NT2/D1 (cell line): ENCODE data around the gene PNKP.

Experiments
- DNase-seq: peaks from one replicate; pipeline ENCODE4 v3.0.0-alpha.2; 2011; ENCODE audit warnings: low read depth, low spot score
- H3K27me3 ChIP-seq: 2 replicates; pipeline ENCODE4 v1.6.0; 2011; ENCODE audit warnings: mild to moderate bottlenecking; ENCODE audit not compliant: insufficient read length, insufficient read depth
- H3K36me3 ChIP-seq: 2 replicates; pipeline ENCODE4 v1.6.1; 2011; ENCODE audit warnings: mild to moderate bottlenecking, low read length, mixed read lengths; ENCODE audit not compliant: insufficient read depth, insufficient read length
- H3K4me1 ChIP-seq: 2 replicates; pipeline ENCODE4 v1.5.1; 2011; ENCODE audit not compliant: insufficient read depth, insufficient read length
- H3K4me3 ChIP-seq: 2 replicates; pipeline ENCODE4 v1.5.1; 2011; ENCODE audit warnings: low read depth; ENCODE audit not compliant: insufficient read length
- H3K9ac ChIP-seq: 2 replicates; pipeline ENCODE4 v1.6.0; 2011; ENCODE audit warnings: low read depth; ENCODE audit not compliant: insufficient read length
- H3K9me3 ChIP-seq: 2 replicates; pipeline ENCODE4 v1.5.1; 2011; ENCODE audit warnings: mild to moderate bottlenecking, low read length; ENCODE audit not compliant: insufficient read depth
- SUZ12 ChIP-seq: IDR thresholded peaks from 2 replicates; pipeline ENCODE4 v1.6.1; 2011; ENCODE audit not compliant: insufficient read length, insufficient read depth; ENCODE audit errors: extremely low read depth
- YY1 ChIP-seq: IDR thresholded peaks from 2 replicates; pipeline ENCODE4 v1.6.1; 2011; ENCODE audit not compliant: insufficient read length, insufficient read depth
- ZNF274 ChIP-seq: IDR thresholded peaks from 2 replicates; pipeline ENCODE4 v1.6.1; 2011; ENCODE audit warnings: mild to moderate bottlenecking, low read depth, low read length

Gene PNKP

GRCh38 chr19:49837009-49837310 is 30.4 kb downstream of the PNKP start:
- no peak for TF ChIP-seq ZNF274
- TF ChIP-seq SUZ12: no peak
- TF ChIP-seq YY1: no peak
- Histone ChIP-seq H3K4me1 (peaks cover 4% of the 10 kb centered on the region), H3K27me3 (no peaks in the 10 kb centered on the region), H3K9me3 (no peaks in the 10 kb centered on the region), H3K36me3 (peaks cover 85% of the 10 kb centered on the region), H3K4me3 (no peak overlapping the region), H3K9ac (no peak overlapping the region)
- DNase-seq: no peak

DNA sequence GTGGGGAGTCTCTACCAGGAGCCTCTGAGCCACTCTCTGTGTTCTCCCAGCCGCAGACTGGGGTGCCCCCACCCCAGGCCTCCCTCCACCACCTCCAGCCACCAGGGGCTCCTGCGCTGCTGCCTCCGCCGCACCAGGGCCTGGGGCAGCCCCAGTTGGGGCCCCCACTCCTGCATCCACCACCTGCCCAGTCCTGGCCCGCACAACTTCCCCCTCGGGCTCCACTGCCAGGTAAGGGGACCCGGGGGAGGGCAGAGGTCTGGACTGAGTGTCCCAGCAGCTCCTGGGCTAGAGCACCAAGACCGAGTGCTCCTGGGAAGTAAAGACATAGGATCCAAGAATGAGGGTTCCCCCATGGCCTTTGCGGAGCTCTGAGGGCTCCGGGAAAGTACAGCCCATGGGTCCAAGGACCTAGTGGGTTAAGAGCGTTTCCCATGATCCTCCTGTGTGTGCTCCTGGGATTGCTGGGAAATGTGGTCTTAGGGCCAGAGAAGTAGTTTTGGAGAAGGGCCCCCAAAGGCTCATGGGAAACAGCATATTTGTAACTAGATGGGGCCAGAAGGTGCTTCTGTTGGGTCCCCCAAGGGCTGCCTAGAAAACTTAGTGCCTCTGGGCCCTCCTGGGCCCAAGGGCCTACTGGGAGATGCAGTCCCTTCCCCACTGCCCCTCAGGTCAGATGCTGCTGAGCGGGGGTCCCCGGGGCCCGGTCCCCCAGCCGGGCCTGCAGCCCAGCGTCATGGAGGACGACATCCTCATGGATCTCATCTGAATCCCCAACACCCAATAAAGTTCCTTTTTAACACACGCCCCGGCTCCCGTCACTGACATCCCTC is 31.0 kb downstream of the PNKP start:
- no peak for DNase-seq
- no peaks in the 10 kb centered on the region for H3K27me3 ChIP-seq
- no peaks in the 10 kb centered on the region for H3K9me3 ChIP-seq
- H3K9ac ChIP-seq: no peak overlapping the region
- no peak overlapping the region for H3K4me3 ChIP-seq
- H3K4me1 ChIP-seq: peaks cover 4% of the 10 kb centered on the region
- TF ChIP-seq ZNF274 (no peak), YY1 (no peak), SUZ12 (no peak)
- H3K36me3 ChIP-seq: peaks cover 87% of the 10 kb centered on the region

- peaks cover 89% of the 10 kb centered on the region for H3K36me3 ChIP-seq
- no peaks in the 10 kb centered on the region for H3K27me3 ChIP-seq
- no peaks in the 10 kb centered on the region for H3K9me3 ChIP-seq
- peaks cover 4% of the 10 kb centered on the region for H3K4me1 ChIP-seq
- TF ChIP-seq ZNF274: no peak
- no peak for TF ChIP-seq YY1
- no peak for TF ChIP-seq SUZ12
- no peak overlapping the region for H3K4me3 ChIP-seq
- no peak for DNase-seq
- no peak overlapping the region for H3K9ac ChIP-seq
Observed at GRCh38 chr19:49835562-49835961, 31.8 kb downstream of the PNKP start.

GRCh38 chr19:49833599-49833998 is 33.8 kb downstream of the PNKP start:
- no peak overlapping the region for H3K4me3 ChIP-seq
- H3K36me3 ChIP-seq: peaks cover 87% of the 10 kb centered on the region
- no peaks in the 10 kb centered on the region for H3K9me3 ChIP-seq
- TF ChIP-seq SUZ12 (no peak), YY1 (no peak), ZNF274 (no peak)
- H3K9ac ChIP-seq: no peak overlapping the region
- DNase-seq: no peak
- H3K4me1 ChIP-seq: peaks cover 4% of the 10 kb centered on the region
- H3K27me3 ChIP-seq: no peaks in the 10 kb centered on the region

DNA sequence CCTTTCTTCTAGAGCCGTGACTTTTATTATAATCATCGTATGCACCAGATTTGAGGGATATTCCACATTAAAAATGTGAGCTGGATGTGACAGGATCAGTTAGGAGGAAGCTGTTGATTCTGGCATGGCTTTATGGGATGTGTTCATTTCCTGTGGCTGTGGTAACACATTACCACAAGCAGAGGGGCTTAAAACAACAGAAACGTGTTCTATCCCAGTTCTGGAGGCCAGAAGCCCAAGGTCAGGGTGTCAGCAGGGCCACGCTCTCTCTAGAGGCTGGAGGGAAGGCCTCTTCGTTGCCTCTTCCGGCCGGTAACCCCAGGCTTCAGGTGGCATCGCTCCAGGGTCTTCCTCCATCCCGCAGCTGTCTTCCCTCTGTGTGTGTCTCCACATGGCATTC is 34.8 kb downstream of the PNKP start:
- Histone ChIP-seq H3K27me3 (no peaks in the 10 kb centered on the region), H3K4me3 (no peak overlapping the region), H3K9ac (no peak overlapping the region), H3K9me3 (no peaks in the 10 kb centered on the region), H3K36me3 (peaks cover 81% of the 10 kb centered on the region), H3K4me1 (peaks cover 4% of the 10 kb centered on the region)
- DNase-seq: no peak
- TF ChIP-seq SUZ12 (no peak), YY1 (no peak)

DNA sequence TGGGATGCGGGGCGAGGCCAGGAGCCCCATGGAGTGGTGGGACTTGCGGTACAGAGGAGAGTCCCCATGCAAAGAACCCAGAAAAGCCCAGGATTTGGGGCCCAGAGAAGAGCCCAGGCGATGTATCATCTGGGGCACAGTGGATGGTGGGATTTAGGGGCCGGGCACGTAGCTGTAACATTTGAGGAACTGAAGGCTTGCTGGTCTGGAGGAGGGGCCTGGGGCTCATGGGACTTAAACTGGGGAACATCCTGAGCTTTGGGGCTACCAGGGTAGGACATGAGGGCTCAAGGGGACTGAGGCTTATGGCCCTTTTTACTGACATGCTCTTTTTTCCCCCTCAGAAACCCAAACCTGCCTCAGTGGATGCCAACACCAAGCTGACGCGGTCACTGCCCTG is 35.8 kb downstream of the PNKP start:
- DNase-seq: no peak
- H3K9ac ChIP-seq: no peak overlapping the region
- no peaks in the 10 kb centered on the region for H3K9me3 ChIP-seq
- no peak overlapping the region for H3K4me3 ChIP-seq
- H3K4me1 ChIP-seq: no peaks in the 10 kb centered on the region
- no peak for TF ChIP-seq SUZ12
- no peak for TF ChIP-seq YY1
- TF ChIP-seq ZNF274: no peak
- H3K36me3 ChIP-seq: peaks cover 81% of the 10 kb centered on the region
- H3K27me3 ChIP-seq: no peaks in the 10 kb centered on the region

DNA sequence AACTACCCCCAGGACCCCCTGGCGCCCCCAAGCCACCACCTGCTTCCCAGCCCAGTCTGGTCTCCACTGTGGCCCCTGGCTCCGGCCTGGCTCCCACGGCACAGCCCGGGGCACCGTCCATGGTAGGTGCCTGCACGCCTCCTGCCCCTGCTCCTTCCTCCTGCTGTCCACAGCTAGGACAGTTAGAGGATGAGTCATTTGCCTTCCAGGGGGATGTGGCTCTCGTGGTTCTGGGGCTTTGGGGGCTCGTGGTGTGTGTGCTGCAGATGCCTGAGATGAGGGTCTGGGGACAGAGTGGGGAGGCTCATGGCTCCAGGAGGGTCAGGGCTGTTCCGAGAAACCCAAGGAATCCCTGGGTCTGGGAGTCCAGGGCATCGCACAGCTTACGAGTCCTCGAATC is 36.6 kb downstream of the PNKP start:
- H3K4me3 ChIP-seq: no peak overlapping the region
- peaks cover 72% of the 10 kb centered on the region for H3K36me3 ChIP-seq
- TF ChIP-seq SUZ12: no peak
- TF ChIP-seq ZNF274: no peak
- no peak for TF ChIP-seq YY1
- no peaks in the 10 kb centered on the region for H3K4me1 ChIP-seq
- no peak overlapping the region for H3K9ac ChIP-seq
- no peaks in the 10 kb centered on the region for H3K9me3 ChIP-seq
- DNase-seq: no peak
- H3K27me3 ChIP-seq: no peaks in the 10 kb centered on the region

DNA sequence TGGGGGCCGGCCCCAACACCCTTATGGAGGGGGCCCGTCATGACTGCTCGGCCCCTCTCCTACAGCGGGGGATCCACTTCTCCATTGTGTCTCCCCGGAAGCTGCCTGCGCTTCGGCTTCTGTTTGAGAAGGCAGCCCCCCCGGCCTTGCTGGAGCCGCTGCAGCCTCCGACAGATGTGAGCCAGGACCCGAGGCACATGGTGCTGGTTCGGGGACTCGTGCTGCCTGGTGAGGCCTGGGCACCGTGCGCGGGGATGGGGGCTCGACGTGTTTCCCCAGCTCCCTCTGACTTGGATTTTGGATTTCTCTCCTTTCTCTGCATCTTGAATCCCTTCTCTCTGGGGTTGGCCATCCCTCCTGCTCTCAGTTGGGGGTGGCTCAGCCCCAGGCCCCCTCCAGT is 37.7 kb downstream of the PNKP start:
- DNase-seq: no peak
- Histone ChIP-seq H3K9me3 (no peaks in the 10 kb centered on the region), H3K36me3 (peaks cover 63% of the 10 kb centered on the region), H3K27me3 (no peaks in the 10 kb centered on the region), H3K4me3 (no peak overlapping the region), H3K9ac (no peak overlapping the region), H3K4me1 (no peaks in the 10 kb centered on the region)
- TF ChIP-seq ZNF274 (no peak), SUZ12 (no peak), YY1 (no peak)
